SK-N-SH (cell line): Measurements from ENCODE around the gene WDR82. TPM values are rescaled to one million over a fixed set of nuclear protein-coding genes. Genes with fewer than 3 reads are reported as not detected.
A peak's percentile ranks its signal among the peaks of the same experiment; 100 is the strongest.
"Not testable (repeated sequence)": the region's sequence is repeated elsewhere in the genome, so short reads cannot be mapped to it uniquely, and the experiment has no call there.

Experiments used
- CTCF ChIA-PET: fragments of 300-600, 350-600 bp; formaldehyde crosslinking; extraction: SDS; loops from one replicate; lab custom pipeline; 2021; lab: Yijun Ruan, JAX
- POLR2A ChIA-PET: fragments of 350-600 bp; sonication (Branson Sonifier 250); formaldehyde crosslinking; extraction: SDS; loops from one replicate; lab custom pipeline; 2020; ENCODE audit warnings: antibody characterized with exemption, inconsistent platforms; lab: Yijun Ruan, JAX
- DNase-seq: peaks from one replicate; pipeline ENCODE4 v3.0.0; 2012
- H2AFZ ChIP-seq: fragments of 200-600 bp; sonication (generic); 2 replicates; pipeline ENCODE4 v1.8.1; 2016; ENCODE audit warnings: antibody characterized with exemption, mild to moderate bottlenecking, low read depth
- H3F3A ChIP-seq: fragments of 200-600 bp; sonication (generic); replicated peaks from 2 replicates; pipeline ENCODE3; 2016; ENCODE audit warnings: antibody characterized with exemption, mild to moderate bottlenecking; ENCODE audit not compliant: insufficient read depth
- H3K27ac ChIP-seq, 2 experiments: fragments of 200-500 bp in 1 of 2; fragments of 200-600 bp in 1 of 2; sonication (Bioruptor generic) in 1 of 2; sonication (generic), shearing (Covaris generic) in 1 of 2; 2 replicates each; pipeline versions ENCODE4 v1.5.1 to v1.6.1; 2014 to 2016; ENCODE audit warnings: low read depth in 2 of 2, inconsistent platforms in 1 of 2, low read length in 1 of 2, mild to moderate bottlenecking in 1 of 2, mixed read lengths in 1 of 2
- H3K27me3 ChIP-seq: fragments of 200-600 bp; sonication (generic), shearing (Covaris generic); 2 replicates; pipeline ENCODE4 v1.6.1; 2016; ENCODE audit warnings: mixed run types; ENCODE audit not compliant: insufficient read depth
- H3K36me3 ChIP-seq, 2 experiments: fragments of 200-500 bp in 1 of 2; fragments of 200-600 bp in 1 of 2; sonication (Bioruptor generic) in 1 of 2; sonication (generic) in 1 of 2; replicated peaks in 1 of 2; 2 replicates each; pipeline versions ENCODE3 to v1.5.1; 2014 to 2016; ENCODE audit warnings: low read length in 1 of 2, mild to moderate bottlenecking in 1 of 2; ENCODE audit not compliant: insufficient read depth in 2 of 2, control insufficient read depth in 1 of 2
- H3K4me1 ChIP-seq, 2 experiments: fragments of 200-500 bp in 1 of 2; fragments of 200-600 bp in 1 of 2; sonication (Bioruptor generic) in 1 of 2; sonication (generic), shearing (Covaris generic) in 1 of 2; 2 replicates each; pipeline versions ENCODE4 v1.5.1 to v1.6.1; 2014 to 2016; ENCODE audit warnings: low read depth in 1 of 2, low read length in 1 of 2, mixed run types in 1 of 2; ENCODE audit not compliant: insufficient read depth in 2 of 2, control insufficient read depth in 1 of 2
- H3K4me2 ChIP-seq: fragments of 200-600 bp; sonication (generic), shearing (Covaris generic); 2 replicates; pipeline ENCODE4 v1.6.1; 2017; ENCODE audit warnings: mixed run types
- H3K4me3 ChIP-seq, 2 experiments: fragments of 200-500 bp in 1 of 2; fragments of 200-600 bp in 1 of 2; sonication (Bioruptor generic) in 1 of 2; sonication (generic), shearing (Covaris generic) in 1 of 2; 2 replicates each; pipeline versions ENCODE4 v1.5.1 to v1.8.1; 2014 to 2016; ENCODE audit warnings: low read depth in 2 of 2, inconsistent platforms in 1 of 2, low read length in 1 of 2, mild to moderate bottlenecking in 1 of 2, mixed read lengths in 1 of 2, moderate library complexity in 1 of 2
- H3K79me2 ChIP-seq: fragments of 200-600 bp; sonication (generic); 2 replicates; pipeline ENCODE4 v1.8.1; 2017; ENCODE audit warnings: mild to moderate bottlenecking; ENCODE audit not compliant: insufficient read depth
- H3K9ac ChIP-seq: fragments of 200-600 bp; sonication (generic); 2 replicates; pipeline ENCODE4 v1.6.1; 2017; ENCODE audit warnings: mixed run types
- H3K9me2 ChIP-seq: fragments of 200-600 bp; sonication (generic); 2 replicates; pipeline ENCODE4 v1.6.1; 2017; ENCODE audit warnings: mixed run types
- H3K9me3 ChIP-seq: fragments of 200-600 bp; sonication (generic); 2 replicates; pipeline ENCODE4 v1.6.1; 2017; ENCODE audit warnings: mixed run types, mild to moderate bottlenecking, moderate library complexity
- H4K20me1 ChIP-seq: fragments of 200-600 bp; sonication (generic); 2 replicates; pipeline ENCODE4 v1.6.1; 2017; ENCODE audit warnings: mild to moderate bottlenecking, mixed run types; ENCODE audit not compliant: insufficient read depth
- CHD2 ChIP-seq: fragments of 150-350 bp; IDR thresholded peaks from 2 replicates; pipeline ENCODE4 v1.6.1; 2018; ENCODE audit warnings: low read length; ENCODE audit not compliant: partially characterized antibody
- ELF1 ChIP-seq: IDR thresholded peaks from 2 replicates; pipeline ENCODE4 v1.4.0; 2012
- EZH2phosphoT487 ChIP-seq: fragments of 200-600 bp; sonication (generic); IDR thresholded peaks from 2 replicates; pipeline ENCODE4 v1.6.1; 2017; ENCODE audit warnings: low read depth, mixed run types, mild to moderate bottlenecking, antibody characterized with exemption, moderate library complexity, borderline replicate concordance
- FOSL2 ChIP-seq: IDR thresholded peaks from 2 replicates; pipeline ENCODE4 v1.4.0; 2012; ENCODE audit warnings: low read depth, mild to moderate bottlenecking, moderate library complexity, borderline replicate concordance
- GABPA ChIP-seq: IDR thresholded peaks from 2 replicates; pipeline ENCODE4 v1.4.0; 2012; ENCODE audit warnings: low read depth, mild to moderate bottlenecking
- GATA2 ChIP-seq: sonication (generic); formaldehyde crosslinking; IDR thresholded peaks from 2 replicates; pipeline ENCODE4 v1.5.0; 2020; ENCODE audit warnings: mild to moderate bottlenecking, missing genetic modification reagents
- JUND ChIP-seq: IDR thresholded peaks from 2 replicates; pipeline ENCODE4 v1.4.0; 2012
- MAX ChIP-seq: IDR thresholded peaks from 2 replicates; pipeline ENCODE4 v1.4.0; 2012; ENCODE audit warnings: low read depth
- MEF2A ChIP-seq: IDR thresholded peaks from 2 replicates; pipeline ENCODE4 v1.4.0; 2012; ENCODE audit warnings: low read depth, borderline replicate concordance
- MXI1 ChIP-seq: IDR thresholded peaks from 2 replicates; pipeline ENCODE4 v1.6.1; 2012; ENCODE audit warnings: mild to moderate bottlenecking, low read depth, low read length, improper control_type of control experiment
- NFIC ChIP-seq: IDR thresholded peaks from 2 replicates; pipeline ENCODE4 v1.4.0; 2012; ENCODE audit warnings: borderline replicate concordance
- NRF1 ChIP-seq: IDR thresholded peaks from 2 replicates; pipeline ENCODE4 v1.6.1; 2012; ENCODE audit warnings: low read depth, mild to moderate bottlenecking, low read length
- PBX3 ChIP-seq: IDR thresholded peaks from 2 replicates; pipeline ENCODE4; 2012
- POLR2AphosphoS5 ChIP-seq: IDR thresholded peaks from 2 replicates; pipeline ENCODE4 v1.6.1; 2012; ENCODE audit warnings: low read depth, low read length
- RAD21 ChIP-seq: IDR thresholded peaks from 2 replicates; pipeline ENCODE4 v1.6.1; 2012; ENCODE audit warnings: mild to moderate bottlenecking, low read length
- REST ChIP-seq: IDR thresholded peaks from 2 replicates; pipeline ENCODE4 v1.6.1; 2012; ENCODE audit warnings: mild to moderate bottlenecking, low read depth, low read length, moderate library complexity
- RFX5 ChIP-seq: IDR thresholded peaks from 2 replicates; pipeline ENCODE4 v1.6.1; 2012; ENCODE audit warnings: mild to moderate bottlenecking, improper control_type of control experiment, low read length
- SIN3A ChIP-seq: IDR thresholded peaks from 2 replicates; pipeline ENCODE4 v1.6.1; 2012; ENCODE audit warnings: low read depth, mild to moderate bottlenecking, low read length, moderate library complexity, borderline replicate concordance
- SMC3 ChIP-seq: IDR thresholded peaks from 2 replicates; pipeline ENCODE4 v1.6.1; 2012; ENCODE audit warnings: low read depth, low read length, improper control_type of control experiment
- TCF12 ChIP-seq: IDR thresholded peaks from 2 replicates; pipeline ENCODE4 v1.4.0; 2012
- TEAD4 ChIP-seq: IDR thresholded peaks from 2 replicates; pipeline ENCODE4 v1.4.0; 2012; ENCODE audit warnings: mild to moderate bottlenecking, borderline replicate concordance; ENCODE audit not compliant: insufficient read depth
- USF2 ChIP-seq: fragments of 150-350 bp; IDR thresholded peaks from 2 replicates; pipeline ENCODE4 v1.6.1; 2017; ENCODE audit warnings: antibody characterized with exemption, low read length, low read depth, borderline replicate concordance
- YY1 ChIP-seq: IDR thresholded peaks from 2 replicates; pipeline ENCODE4 v1.4.0; 2012; ENCODE audit warnings: low read depth, mild to moderate bottlenecking
- WGBS: methylation state at CpG from one replicate; pipeline ENCODE4 v1.1.6; 2017; ENCODE audit warnings: low lambda C conversion rate; 5-methylcytosine and 5-hydroxymethylcytosine counted together
- polyA plus RNA-seq, 3 experiments: library from polyadenylated mRNA; depleted of rRNA; stranded (reverse); fragments of >200 nt; gene quantifications; 2 replicates each; pipeline ENCODE4 v1.2.3, GENCODE V29; 2012

WDR82 gene
- polyA plus RNA-seq, 1 of the 3 experiments (the other 2 are of a cell fraction), result 41.2 TPM

- H3K9me2 ChIP-seq, result no peaks in the 10 kb centered on the region
- peak overlapping the region; percentile 96 for H3K4me2 ChIP-seq
- peaks cover 66% of the 10 kb centered on the region for H3K79me2 ChIP-seq
- WGBS, result 2% methylated on average over 28 of the region's 28 CpGs
- H3K9me3 ChIP-seq, result no peaks in the 10 kb centered on the region
- H3K4me3 ChIP-seq, result peak overlapping the region; percentile 71 to 92
- peaks cover 11 to 20% of the 10 kb centered on the region in 2 experiments; a peak in 3 of 4 replicates for H3K4me1 ChIP-seq
- ChIA-PET POLR2A (interaction anchor here (0.6 to 5.7 kb wide), 16 partner anchors 10 to 710 kb away, joined by 3 to 67 read pairs (median 4); partner anchors contain the start of genes GLYCTK, POC1A and TWF2), CTCF (interaction anchor here (0.7 to 5.2 kb wide), 15 partner anchors 12 to 276 kb away, joined by 3 to 63 read pairs (median 4); partner anchors contain the start of genes GLYCTK, PPM1M and TWF2)
- H3K27ac ChIP-seq, result peak overlapping the region; percentile 89 to 90
- H2AFZ ChIP-seq, result no peak overlapping the region
- peak; percentile 77 for DNase-seq
- peaks cover 17% of the 10 kb centered on the region for H3F3A ChIP-seq
- H3K36me3 ChIP-seq, result peaks cover 3 to 24% of the 10 kb centered on the region in 2 experiments
- H3K9ac ChIP-seq, result peak overlapping the region; percentile 97
- TF ChIP-seq PBX3 (no peak), JUND (no peak), RFX5 (no peak), RAD21 (no peak), TCF12 (no peak), MEF2A (no peak), EZH2phosphoT487 (no peak), REST (0 out of 2 replicates have a peak, but pooled peaks have one; percentile 17), GABPA (no peak), POLR2AphosphoS5 (no peak), MAX (peak; percentile 88), SIN3A (peak; percentile 85), TEAD4 (no peak), YY1 (no peak), ELF1 (no peak), NFIC (peak; percentile 65), CHD2 (no peak), NRF1 (no peak), GATA2 (CRISPR knock-in tag) (no peak), SMC3 (0 out of 2 replicates have a peak, but pooled peaks have one; percentile 12), MXI1 (peak; percentile 98), FOSL2 (no peak), USF2 (no peak)
- H3K27me3 ChIP-seq, result no peaks in the 10 kb centered on the region
- peaks cover 55% of the 10 kb centered on the region for H4K20me1 ChIP-seq
Measured at GRCh38 chr3:52277071-52277964, 1.1 kb downstream of the WDR82 start.

- Histone ChIP-seq H3K4me1 (peaks cover 10 to 11% of the 10 kb centered on the region in 2 experiments; a peak in 3 of 4 replicates), H3K4me2 (0 out of 2 replicates have a peak overlapping the region, but pooled peaks have one; percentile 96), H3K36me3 (peaks cover 15 to 35% of the 10 kb centered on the region in 2 experiments), H4K20me1 (peaks cover 80% of the 10 kb centered on the region), H3K79me2 (peaks cover 91% of the 10 kb centered on the region)
- H3K27ac ChIP-seq, H3K27me3 ChIP-seq, H3K9ac ChIP-seq, H2AFZ ChIP-seq, DNase-seq, H3F3A ChIP-seq, H3K9me2 ChIP-seq, POLR2A ChIA-PET, H3K9me3 ChIP-seq, H3K4me3 ChIP-seq: not testable (repeated sequence)
- CTCF ChIA-PET, result interaction anchor here (2.0 kb wide), 1 partner anchor 54 kb away, joined by 7 read pairs; no protein-coding TSS in a partner anchor
- WGBS, result 95% methylated on average over 18 of the region's 18 CpGs
Measured at GRCh38 chr3:52274781-52275180, 3.7 kb downstream of the WDR82 start.
